HepG2 (cell line): ENCODE data around the gene MYL9. TPM values are rescaled to one million over a fixed set of nuclear protein-coding genes. Genes with fewer than 3 reads are reported as not detected.
A peak's percentile ranks its signal among the peaks of the same experiment; 100 is the strongest.

Source experiments
- RBM22 ChIP-seq: fragments of 200-400 bp; formaldehyde crosslinking; optimal IDR thresholded peaks from 2 replicates; pipeline ENCODE3; 2017; ENCODE audit warnings: mild to moderate bottlenecking, low read length, moderate library complexity
- WIZ ChIP-seq: sonication (generic); formaldehyde crosslinking; IDR thresholded peaks from 2 replicates; pipeline ENCODE4 v1.5.1; 2020; ENCODE audit warnings: mild to moderate bottlenecking, missing genetic modification reagents
- ZNF318 ChIP-seq: sonication (generic); formaldehyde crosslinking; IDR thresholded peaks from 2 replicates; pipeline ENCODE4 v1.4.0; 2020; ENCODE audit warnings: mild to moderate bottlenecking, missing genetic modification reagents
- polyA plus RNA-seq, 8 experiments: library from polyadenylated mRNA; depleted of rRNA in 3 of 8; stranded (reverse) in 7 of 8; unstranded in 1 of 8; fragments of >200 nt; fragmentation: Illumina TruSeq in 4 of 8; extraction: Trizol in 4 of 8; gene quantifications; 2 replicates each; pipeline versions ENCODE4 v1.2.1 to v1.2.3, GENCODE V29; 2011 to 2016; ENCODE audit warnings: low read depth in 4 of 8, missing spikeins in 1 of 8, mixed read lengths in 1 of 8; ENCODE audit not compliant: insufficient read depth in 1 of 8
- total RNA-seq, 5 experiments: library from RNA; depleted of rRNA; stranded (reverse); fragments of >200 nt; fragmentation: Illumina TruSeq; extraction: Trizol; gene quantifications; 2 replicates each; pipeline ENCODE4 v1.2.3, GENCODE V29; 2016; ENCODE audit warnings: low read depth in 1 of 5
- TF ChIP-seq, protein P1 (sequence below): sonication (generic); formaldehyde crosslinking; IDR thresholded peaks from 2 replicates; pipeline ENCODE4 v1.4.0; 2020; ENCODE audit warnings: mild to moderate bottlenecking, missing genetic modification reagents

Gene MYL9
- total and polyA plus RNA-seq, 2 of the 13 experiments (the other 11 are each of a cell fraction or from before 2014, with no cell fraction given): 0.87 to 2.2 TPM

- TF ChIP-seq ZNF318: peak; percentile 60; the same call in 1 of the 2 replicates
- no peak for TF ChIP-seq WIZ (CRISPR knock-in tag)
- peak; percentile 55 for TF ChIP-seq RBM22
- TF ChIP-seq, protein P1, sequence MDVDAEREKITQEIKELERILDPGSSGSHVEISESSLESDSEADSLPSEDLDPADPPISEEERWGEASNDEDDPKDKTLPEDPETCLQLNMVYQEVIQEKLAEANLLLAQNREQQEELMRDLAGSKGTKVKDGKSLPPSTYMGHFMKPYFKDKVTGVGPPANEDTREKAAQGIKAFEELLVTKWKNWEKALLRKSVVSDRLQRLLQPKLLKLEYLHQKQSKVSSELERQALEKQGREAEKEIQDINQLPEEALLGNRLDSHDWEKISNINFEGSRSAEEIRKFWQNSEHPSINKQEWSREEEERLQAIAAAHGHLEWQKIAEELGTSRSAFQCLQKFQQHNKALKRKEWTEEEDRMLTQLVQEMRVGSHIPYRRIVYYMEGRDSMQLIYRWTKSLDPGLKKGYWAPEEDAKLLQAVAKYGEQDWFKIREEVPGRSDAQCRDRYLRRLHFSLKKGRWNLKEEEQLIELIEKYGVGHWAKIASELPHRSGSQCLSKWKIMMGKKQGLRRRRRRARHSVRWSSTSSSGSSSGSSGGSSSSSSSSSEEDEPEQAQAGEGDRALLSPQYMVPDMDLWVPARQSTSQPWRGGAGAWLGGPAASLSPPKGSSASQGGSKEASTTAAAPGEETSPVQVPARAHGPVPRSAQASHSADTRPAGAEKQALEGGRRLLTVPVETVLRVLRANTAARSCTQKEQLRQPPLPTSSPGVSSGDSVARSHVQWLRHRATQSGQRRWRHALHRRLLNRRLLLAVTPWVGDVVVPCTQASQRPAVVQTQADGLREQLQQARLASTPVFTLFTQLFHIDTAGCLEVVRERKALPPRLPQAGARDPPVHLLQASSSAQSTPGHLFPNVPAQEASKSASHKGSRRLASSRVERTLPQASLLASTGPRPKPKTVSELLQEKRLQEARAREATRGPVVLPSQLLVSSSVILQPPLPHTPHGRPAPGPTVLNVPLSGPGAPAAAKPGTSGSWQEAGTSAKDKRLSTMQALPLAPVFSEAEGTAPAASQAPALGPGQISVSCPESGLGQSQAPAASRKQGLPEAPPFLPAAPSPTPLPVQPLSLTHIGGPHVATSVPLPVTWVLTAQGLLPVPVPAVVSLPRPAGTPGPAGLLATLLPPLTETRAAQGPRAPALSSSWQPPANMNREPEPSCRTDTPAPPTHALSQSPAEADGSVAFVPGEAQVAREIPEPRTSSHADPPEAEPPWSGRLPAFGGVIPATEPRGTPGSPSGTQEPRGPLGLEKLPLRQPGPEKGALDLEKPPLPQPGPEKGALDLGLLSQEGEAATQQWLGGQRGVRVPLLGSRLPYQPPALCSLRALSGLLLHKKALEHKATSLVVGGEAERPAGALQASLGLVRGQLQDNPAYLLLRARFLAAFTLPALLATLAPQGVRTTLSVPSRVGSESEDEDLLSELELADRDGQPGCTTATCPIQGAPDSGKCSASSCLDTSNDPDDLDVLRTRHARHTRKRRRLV (CRISPR knock-in tag): no peak
These were observed 33.6 kb upstream of the MYL9 start (continued) for GRCh38 chr20:36507746-36508145.
